Upper lobe of left lung (tissue), 6 donors: ENCODE measurements around the gene TXNDC9. TPM values are rescaled to one million over a fixed set of nuclear protein-coding genes. Genes with fewer than 3 reads are reported as not detected.
A peak's percentile ranks its signal among the peaks of the same experiment; 100 is the strongest.
"Not testable (repeated sequence)": the region's sequence is repeated elsewhere in the genome, so short reads cannot be mapped to it uniquely, and the experiment has no call there.

ENCODE experiments used
- ATAC-seq, 2 donors: fragments of 200-7000 bp; cut with Tn5 transposase; one replicate each; pipeline ENCODE4 v1.9.1; 2022; ENCODE audit warnings: mild to moderate bottlenecking in 2 of 2, moderate library complexity in 2 of 2; ENCODE audit not compliant: low FRiP score in 2 of 2
- DNase-seq, 2 donors: peaks; one replicate each; pipeline ENCODE4 v3.0.0-alpha.2; 2019 to 2020
- H3K27ac ChIP-seq, 4 donors: fragments of 200-600 bp; sonication (generic); one replicate each; pipeline ENCODE4 v1.5.1; 2016 to 2019
- H3K27me3 ChIP-seq, 4 donors: fragments of 200-600 bp; sonication (generic); one replicate each; pipeline ENCODE4 v1.5.1; 2017 to 2019
- H3K36me3 ChIP-seq, 4 donors: fragments of 200-600 bp; sonication (generic); one replicate each; pipeline ENCODE4 v1.5.1; 2016 to 2019
- H3K4me1 ChIP-seq, 4 donors: fragments of 200-600 bp; sonication (generic); one replicate each; pipeline ENCODE4 v1.5.1; 2018 to 2019
- H3K4me3 ChIP-seq, 4 donors: fragments of 200-600 bp; sonication (generic); one replicate each; pipeline ENCODE4 v1.5.1; 2017 to 2019; ENCODE audit warnings: mild to moderate bottlenecking in 2 of 4, moderate library complexity in 1 of 4
- H3K9me3 ChIP-seq, 4 donors: fragments of 200-600 bp; sonication (generic); one replicate each; pipeline ENCODE4 v1.5.1; 2018 to 2019
- CTCF ChIP-seq, 6 experiments: fragments of 450-650 bp in 4 of 6; fragments of 200-600 bp in 2 of 6; sonication (generic) in 2 of 6; IDR thresholded peaks; one replicate each; pipeline ENCODE4 v1.5.1; 2016 to 2019; ENCODE audit warnings: antibody characterized with exemption in 6 of 6
- EP300 ChIP-seq, 4 donors: sonication (generic); formaldehyde crosslinking; IDR thresholded peaks; one replicate each; pipeline ENCODE4 v1.5.1; 2017; ENCODE audit warnings: antibody characterized with exemption in 4 of 4, control low read depth in 2 of 4
- POLR2A ChIP-seq, 4 donors: fragments of 450-650 bp; IDR thresholded peaks; one replicate each; pipeline ENCODE4 v1.5.1; 2016 to 2017; ENCODE audit warnings: antibody characterized with exemption in 4 of 4, mild to moderate bottlenecking in 2 of 4
- POLR2AphosphoS5 ChIP-seq, 2 donors: sonication (generic); formaldehyde crosslinking; IDR thresholded peaks; one replicate each; pipeline ENCODE4 v1.5.1; 2017; ENCODE audit warnings: antibody characterized with exemption in 2 of 2
- WGBS, 2 donors: methylation state at CpG; one replicate each; pipeline ENCODE4 v1.1.5; 2017 to 2018; 5-methylcytosine and 5-hydroxymethylcytosine counted together
- total RNA-seq, 6 donors: library from RNA; depleted of rRNA in 4 of 6; stranded (reverse); fragments of >200 nt in 4 of 6; gene quantifications; one replicate each; pipeline versions ENCODE4 v1.1.0 to v1.2.1, GENCODE V29; 2016 to 2021
- donor health status: DM: no; HTN: no; CAD: no; lungs with moderate emphysema.
- donor health status: DM: no; HTN: yes; CAD: no; lungs with severe emphysema.

Gene TXNDC9
- total RNA-seq, 6 donors from 2014 or later, result 20.2 to 61.0 (median 26.9) TPM

DNA sequence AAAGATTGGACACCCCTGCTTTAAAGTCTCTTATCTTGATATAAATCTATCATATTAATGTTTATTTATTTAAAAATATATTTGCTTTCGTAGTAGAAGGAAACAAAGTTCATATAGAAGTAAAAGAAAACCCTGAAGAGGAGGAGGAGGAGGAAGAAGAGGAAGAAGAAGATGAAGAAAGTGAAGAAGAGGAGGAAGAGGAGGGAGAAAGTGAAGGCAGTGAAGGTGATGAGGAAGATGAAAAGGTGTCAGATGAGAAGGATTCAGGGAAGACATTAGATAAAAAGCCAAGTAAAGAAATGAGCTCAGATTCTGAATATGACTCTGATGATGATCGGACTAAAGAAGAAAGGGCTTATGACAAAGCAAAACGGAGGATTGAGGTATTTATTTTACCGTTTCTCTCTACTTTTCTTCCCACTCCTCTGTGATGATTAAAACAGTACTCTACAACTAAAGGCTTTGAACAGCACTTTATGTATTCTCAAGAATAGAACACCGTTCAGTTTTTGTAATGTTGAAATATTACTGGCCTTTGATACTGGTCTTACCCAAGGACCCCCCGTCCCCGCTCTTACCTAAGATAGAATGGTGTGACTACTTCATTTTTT, 40.2 kb upstream of the TXNDC9 start:
- H3K9me3 ChIP-seq, result no peaks in the 10 kb centered on the region
- no peak for DNase-seq
- no peaks in the 10 kb centered on the region for H3K27me3 ChIP-seq
- peaks cover 11 to 88% (median 20%) of the 10 kb centered on the region in 4 donors for H3K36me3 ChIP-seq
- H3K4me1 ChIP-seq, result no peaks in the 10 kb centered on the region
- WGBS, 2 donors, result 89 to 95% methylated on average over 7 of the region's 7 CpGs
- no peak for ATAC-seq
- no peak overlapping the region for H3K4me3 ChIP-seq
- TF ChIP-seq POLR2A (IDR thresholded peaks at IDR 0.05) (no peak), POLR2AphosphoS5 (IDR thresholded peaks at IDR 0.05) (no peak), CTCF (IDR thresholded peaks at IDR 0.05) (no peak), EP300 (IDR thresholded peaks at IDR 0.05) (no peak)
- no peak overlapping the region for H3K27ac ChIP-seq

- peaks cover 11 to 88% (median 14%) of the 10 kb centered on the region in 4 donors for H3K36me3 ChIP-seq
Measured at GRCh38 chr2:99374747-99375146, 38.6 kb upstream of the TXNDC9 start.

GRCh38 chr2:99373144-99373543, 37.0 kb upstream of the TXNDC9 start:
- Histone ChIP-seq H3K27me3 (no peaks in the 10 kb centered on the region), H3K36me3 (peaks cover 15 to 92% (median 18%) of the 10 kb centered on the region in 4 donors), H3K4me1 (no peaks in the 10 kb centered on the region), H3K4me3 (no peak overlapping the region), H3K27ac (no peak overlapping the region), H3K9me3 (no peaks in the 10 kb centered on the region)
- no peak for ATAC-seq
- no peak for TF ChIP-seq POLR2A (IDR thresholded peaks at IDR 0.05)
- no peak for TF ChIP-seq CTCF (IDR thresholded peaks at IDR 0.05)
- DNase-seq, result no peak
- WGBS, 2 donors, result 98 to 99% methylated on average over 4 of the region's 4 CpGs

More at GRCh38 chr2:99374747-99375146, 38.6 kb upstream of the TXNDC9 start:
- no peak overlapping the region for H3K4me3 ChIP-seq
- DNase-seq (no peak), ATAC-seq (no peak)
- no peaks in the 10 kb centered on the region for H3K27me3 ChIP-seq
- TF ChIP-seq POLR2A (IDR thresholded peaks at IDR 0.05), result no peak
- TF ChIP-seq POLR2AphosphoS5 (IDR thresholded peaks at IDR 0.05), result no peak
- TF ChIP-seq CTCF (IDR thresholded peaks at IDR 0.05), result no peak
- TF ChIP-seq EP300 (IDR thresholded peaks at IDR 0.05), result no peak
- no peak overlapping the region for H3K27ac ChIP-seq
- no peaks in the 10 kb centered on the region for H3K4me1 ChIP-seq
- no peaks in the 10 kb centered on the region for H3K9me3 ChIP-seq

DNA sequence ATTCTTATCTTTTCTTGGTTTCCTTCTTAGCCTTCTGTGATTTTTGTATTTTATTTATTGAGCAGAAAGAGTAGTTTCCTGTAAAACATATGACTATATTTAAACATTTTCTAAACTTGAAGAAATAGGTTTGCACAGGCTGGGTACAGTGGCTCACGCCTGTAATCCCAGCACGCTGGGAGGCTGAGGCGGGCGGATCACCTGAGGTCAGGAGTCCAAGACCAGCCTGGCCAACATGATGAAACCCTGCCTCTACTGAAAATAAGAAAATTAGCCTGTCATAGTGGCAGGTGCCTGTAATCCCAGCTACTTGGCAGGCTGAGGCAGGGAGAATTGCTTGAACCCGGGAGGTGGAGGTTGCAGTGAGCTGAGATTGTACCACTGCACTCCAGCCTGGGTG, 32.7 kb upstream of the TXNDC9 start:
- H3K27me3 ChIP-seq, H3K4me3 ChIP-seq, H3K27ac ChIP-seq, ATAC-seq, H3K9me3 ChIP-seq, H3K4me1 ChIP-seq: not testable (repeated sequence)
- WGBS, 2 donors, result 98 to 100% methylated on average over 5 of the region's 5 CpGs
- peak in 1 of 2 donors; percentile 21 for DNase-seq
- peaks cover 35 to 98% (median 45%) of the 10 kb centered on the region in 4 donors for H3K36me3 ChIP-seq

DNA sequence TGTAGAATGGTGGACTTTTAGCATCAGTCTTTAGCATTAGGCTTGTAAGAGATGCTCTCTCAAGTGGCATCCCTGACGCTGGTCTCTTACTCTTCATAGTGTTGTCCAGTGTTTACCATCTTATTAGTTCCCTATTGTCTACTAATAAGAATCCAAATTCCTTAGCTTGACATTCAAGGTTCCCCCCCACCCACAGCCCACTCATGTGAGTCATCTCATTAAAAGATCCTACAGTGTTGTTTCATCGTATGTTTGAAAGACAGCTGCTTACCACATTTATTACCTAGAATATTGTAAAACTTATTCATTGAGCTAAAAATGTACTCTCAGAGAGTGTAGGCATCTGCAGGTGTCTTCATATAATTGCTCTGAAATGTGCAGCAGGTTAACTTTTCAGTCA, 29.5 kb upstream of the TXNDC9 start:
- 45 to 95% methylated on average over 2 of the region's 2 CpGs for whole genome bisulfite sequencing, 2 donors
- H3K4me1 ChIP-seq, result no peaks in the 10 kb centered on the region
- TF ChIP-seq POLR2A (IDR thresholded peaks at IDR 0.05), result no peak
- H3K9me3 ChIP-seq, result no peaks in the 10 kb centered on the region
- H3K36me3 ChIP-seq, result peaks cover 40 to 91% (median 56%) of the 10 kb centered on the region in 4 donors
- ATAC-seq (no peak), DNase-seq (no peak)
- H3K4me3 ChIP-seq, result no peak overlapping the region
- no peak overlapping the region for H3K27ac ChIP-seq
- H3K27me3 ChIP-seq, result no peaks in the 10 kb centered on the region

GRCh38 chr2:99356853-99357252, 20.7 kb upstream of the TXNDC9 start:
- no peak for DNase-seq
- Histone ChIP-seq H3K36me3 (peaks cover 0 to 5% (median 2%) of the 10 kb centered on the region in 4 donors), H3K9me3 (no peaks in the 10 kb centered on the region), H3K27ac (no peak overlapping the region), H3K27me3 (no peaks in the 10 kb centered on the region), H3K4me3 (no peak overlapping the region), H3K4me1 (peaks cover 0 to 5% (median 2%) of the 10 kb centered on the region in 4 donors)
- TF ChIP-seq POLR2AphosphoS5 (IDR thresholded peaks at IDR 0.05), result no peak
- no peak for TF ChIP-seq POLR2A (IDR thresholded peaks at IDR 0.05)
- TF ChIP-seq CTCF (IDR thresholded peaks at IDR 0.05), result no peak
- TF ChIP-seq EP300 (IDR thresholded peaks at IDR 0.05), result no peak
- ATAC-seq, result no peak

GRCh38 chr2:99354825-99355224, 18.7 kb upstream of the TXNDC9 start:
- ATAC-seq, H3K4me3 ChIP-seq, H3K36me3 ChIP-seq, H3K9me3 ChIP-seq, H3K27me3 ChIP-seq, H3K27ac ChIP-seq, DNase-seq: not testable (repeated sequence)
- H3K4me1 ChIP-seq, result peaks cover 0 to 11% (median 4%) of the 10 kb centered on the region in 4 donors
- WGBS, 2 donors, result 95 to 97% methylated on average over 8 of the region's 8 CpGs
